Astrocyte of the cerebellum (primary cell): Measurements from ENCODE around the gene NUP214.

Experiments used
- DNase-seq: peaks from one replicate; pipeline ENCODE4 v3.0.0-alpha.2; 2011; ENCODE audit warnings: low read depth
- H3K4me3 ChIP-seq: 2 replicates; pipeline ENCODE4 v1.5.1; 2011; ENCODE audit warnings: mild to moderate bottlenecking, low read depth, low read length, moderate library complexity
- in situ Hi-C: cut with HindIII; loops from 2 replicates; pipeline ENCODE4 v1.10.0; 2017; ENCODE audit warnings: low sequenced_read_pairs
- TF ChIP-seq, protein P1 (sequence below): IDR thresholded peaks from 2 replicates; pipeline ENCODE4 v1.5.1; 2012; ENCODE audit warnings: low read length, low read depth, moderate library complexity, mild to moderate bottlenecking; ENCODE audit errors: missing control alignments

Gene NUP214

DNA sequence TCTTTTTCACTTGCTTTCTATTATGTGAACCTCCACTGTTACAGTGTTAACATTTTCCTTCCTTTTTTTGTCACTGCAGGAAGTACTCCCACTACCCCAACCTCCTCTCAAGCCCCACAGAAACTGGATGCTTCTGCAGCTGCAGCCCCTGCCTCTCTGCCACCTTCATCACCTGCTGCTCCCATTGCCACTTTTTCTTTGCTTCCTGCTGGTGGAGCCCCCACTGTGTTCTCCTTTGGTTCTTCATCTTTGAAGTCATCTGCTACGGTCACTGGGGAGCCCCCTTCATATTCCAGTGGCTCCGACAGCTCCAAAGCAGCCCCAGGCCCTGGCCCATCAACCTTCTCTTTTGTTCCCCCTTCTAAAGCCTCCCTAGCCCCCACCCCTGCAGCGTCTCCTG is 18.8 kb downstream of the NUP214 start:
- no peak overlapping the region for H3K4me3 ChIP-seq
- TF ChIP-seq, protein P1, sequence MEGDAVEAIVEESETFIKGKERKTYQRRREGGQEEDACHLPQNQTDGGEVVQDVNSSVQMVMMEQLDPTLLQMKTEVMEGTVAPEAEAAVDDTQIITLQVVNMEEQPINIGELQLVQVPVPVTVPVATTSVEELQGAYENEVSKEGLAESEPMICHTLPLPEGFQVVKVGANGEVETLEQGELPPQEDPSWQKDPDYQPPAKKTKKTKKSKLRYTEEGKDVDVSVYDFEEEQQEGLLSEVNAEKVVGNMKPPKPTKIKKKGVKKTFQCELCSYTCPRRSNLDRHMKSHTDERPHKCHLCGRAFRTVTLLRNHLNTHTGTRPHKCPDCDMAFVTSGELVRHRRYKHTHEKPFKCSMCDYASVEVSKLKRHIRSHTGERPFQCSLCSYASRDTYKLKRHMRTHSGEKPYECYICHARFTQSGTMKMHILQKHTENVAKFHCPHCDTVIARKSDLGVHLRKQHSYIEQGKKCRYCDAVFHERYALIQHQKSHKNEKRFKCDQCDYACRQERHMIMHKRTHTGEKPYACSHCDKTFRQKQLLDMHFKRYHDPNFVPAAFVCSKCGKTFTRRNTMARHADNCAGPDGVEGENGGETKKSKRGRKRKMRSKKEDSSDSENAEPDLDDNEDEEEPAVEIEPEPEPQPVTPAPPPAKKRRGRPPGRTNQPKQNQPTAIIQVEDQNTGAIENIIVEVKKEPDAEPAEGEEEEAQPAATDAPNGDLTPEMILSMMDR, result no peak
- in situ Hi-C loops, result loop anchor here (25.0 kb wide), 1 partner anchor 293 kb away; no protein-coding TSS in a partner anchor
- DNase-seq, result no peak

DNA sequence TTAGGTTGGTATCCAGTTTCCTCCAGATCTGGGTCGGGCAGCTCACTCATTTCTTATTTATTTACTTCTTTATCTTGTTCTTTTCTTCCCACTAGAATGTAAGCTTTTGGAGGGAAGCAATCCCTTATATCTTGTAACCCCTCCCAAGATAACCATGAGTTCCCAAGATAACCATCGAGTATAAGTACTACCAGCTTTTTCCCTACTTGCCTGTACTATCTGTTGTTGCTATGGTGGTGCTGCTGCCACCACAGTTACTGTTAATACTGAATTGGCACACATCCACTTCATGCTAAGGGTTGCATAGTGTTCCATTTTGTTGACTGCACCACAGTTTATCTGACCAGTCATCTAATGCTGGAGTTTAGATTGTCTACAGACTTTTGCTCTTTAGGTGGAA is 19.9 kb downstream of the NUP214 start:
- TF ChIP-seq, protein P1, result no peak
- DNase-seq, result no peak
- no peak overlapping the region for H3K4me3 ChIP-seq
- in situ Hi-C loops, result loop anchor here (25.0 kb wide), 1 partner anchor 292 kb away; no protein-coding TSS in a partner anchor

DNA sequence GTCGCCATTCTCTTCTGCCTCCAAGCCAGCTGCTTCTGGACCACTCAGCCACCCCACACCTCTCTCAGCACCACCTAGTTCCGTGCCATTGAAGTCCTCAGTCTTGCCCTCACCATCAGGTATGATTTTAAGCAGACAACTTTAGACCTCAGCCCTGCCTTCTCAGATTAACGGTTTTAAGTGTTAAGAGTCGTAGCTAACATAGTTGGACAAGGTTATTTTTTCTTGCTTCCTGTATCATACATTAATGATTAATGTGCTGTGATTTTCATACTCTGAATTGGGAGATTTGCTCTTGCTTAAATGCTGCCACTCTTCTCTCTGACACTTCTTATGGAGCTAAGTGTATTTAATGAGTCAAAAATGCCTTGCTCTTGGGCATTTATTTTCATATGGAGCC is 20.8 kb downstream of the NUP214 start:
- DNase-seq, result no peak
- TF ChIP-seq, protein P1, result no peak
- no peak overlapping the region for H3K4me3 ChIP-seq
- in situ Hi-C loops, result loop anchor here (25.0 kb wide), 1 partner anchor 291 kb away; no protein-coding TSS in a partner anchor

DNA sequence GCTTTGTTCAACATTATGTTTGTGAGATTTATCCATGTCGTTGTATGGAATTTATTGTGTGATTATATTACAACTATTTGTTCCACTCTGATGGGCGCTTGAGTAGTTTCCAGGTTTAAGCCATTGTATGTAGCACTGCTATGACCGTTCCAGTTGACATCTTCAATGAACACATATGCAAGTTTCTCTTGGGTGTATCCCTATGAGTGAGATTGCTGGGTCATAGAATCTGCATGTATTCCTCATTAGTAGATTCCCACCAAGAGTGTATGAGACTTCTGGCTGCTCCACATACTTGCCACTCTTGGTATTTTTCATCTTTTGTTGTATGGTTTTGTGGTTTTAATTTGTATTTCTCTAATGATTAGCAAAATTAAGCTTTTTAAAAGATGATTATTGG is 22.9 kb downstream of the NUP214 start:
- H3K4me3 ChIP-seq, result no peak overlapping the region
- in situ Hi-C loops, result loop anchor here (25.0 kb wide), 1 partner anchor 289 kb away; no protein-coding TSS in a partner anchor
- DNase-seq, result no peak
- TF ChIP-seq, protein P1, result no peak

DNA sequence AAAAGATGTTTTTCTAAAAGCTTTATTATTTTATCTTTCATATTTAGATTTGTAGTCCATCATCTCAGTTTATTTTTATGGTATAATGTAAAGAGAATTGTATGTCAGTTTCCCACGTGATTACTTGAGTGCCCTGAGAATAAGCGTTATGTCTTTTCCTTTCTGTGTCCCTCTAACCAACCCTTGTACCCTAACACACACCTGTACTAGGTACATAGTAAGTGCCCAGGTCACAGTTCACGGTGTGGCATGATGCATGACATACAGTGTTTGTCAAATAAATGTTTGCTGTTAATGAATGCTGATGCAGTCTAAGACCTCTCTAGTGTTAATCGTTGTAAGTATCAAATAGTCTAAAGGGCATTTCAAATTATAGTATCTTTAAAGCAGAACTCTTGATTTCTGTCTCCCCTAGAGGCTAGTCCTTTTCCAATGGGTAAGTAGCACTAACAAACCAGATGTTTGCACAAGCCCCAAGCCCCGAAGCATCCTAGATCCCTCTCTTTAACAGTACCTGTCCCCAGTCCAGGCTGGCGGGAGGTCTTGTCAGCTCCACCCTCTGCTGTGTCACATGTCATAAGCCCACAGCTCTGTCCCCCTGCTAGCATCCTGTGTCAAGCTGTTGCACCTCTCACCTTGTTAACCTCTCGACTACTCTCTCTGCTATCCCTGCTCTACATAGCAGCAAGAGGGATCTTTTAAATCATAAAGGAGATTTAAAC is 23.7 kb downstream of the NUP214 start:
- in situ Hi-C loops, result loop anchor here (25.0 kb wide), 1 partner anchor 288 kb away; no protein-coding TSS in a partner anchor
- TF ChIP-seq, protein P1, result no peak
- no peak overlapping the region for H3K4me3 ChIP-seq
- DNase-seq, result no peak

DNA sequence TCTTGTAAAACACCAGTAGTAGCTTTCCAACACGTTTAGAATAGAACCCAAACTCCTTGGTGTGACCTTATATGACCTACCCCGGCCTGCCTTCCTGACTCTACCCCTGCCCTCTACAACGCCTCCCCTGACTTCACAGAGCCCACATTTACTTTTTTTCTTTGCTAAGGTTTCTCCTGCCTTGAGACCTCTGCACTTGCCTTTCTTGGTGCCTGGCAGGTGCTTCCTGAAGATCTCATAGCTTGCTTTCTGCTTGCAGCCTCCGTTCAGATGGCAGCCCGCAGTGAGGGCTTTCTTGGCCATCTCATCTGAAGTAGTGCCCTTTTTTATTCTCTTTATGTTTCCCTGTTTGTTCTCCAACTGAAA is 24.3 kb downstream of the NUP214 start:
- no peak for DNase-seq
- in situ Hi-C loops, result loop anchor here (25.0 kb wide), 1 partner anchor 288 kb away; no protein-coding TSS in a partner anchor
- no peak overlapping the region for H3K4me3 ChIP-seq
- TF ChIP-seq, protein P1, result no peak
